GM12891 (cell line): ENCODE measurements around the gene HYAL4. TPM values are rescaled to one million over a fixed set of nuclear protein-coding genes. Genes with fewer than 3 reads are reported as not detected.

Experiments used
- DNase-seq: peaks from one replicate; pipeline ENCODE4 v3.0.0; 2011; ENCODE audit warnings: low spot score; ENCODE audit not compliant: insufficient read length
- FAIRE-seq: peaks from 2 replicates; lab custom pipeline; 2011; peaks lifted over from hg19 to GRCh38; lab: Jason Lieb, UNC
- PAX5 ChIP-seq: IDR thresholded peaks from 2 replicates; pipeline ENCODE4 v1.6.1; 2011; ENCODE audit warnings: low read length, moderate library complexity, mild to moderate bottlenecking; ENCODE audit not compliant: insufficient read depth, severe bottlenecking
- POLR2A ChIP-seq: IDR thresholded peaks from 2 replicates; pipeline ENCODE4 v1.6.1; 2011; ENCODE audit warnings: low read depth, low read length, control low read depth
- POLR2AphosphoS5 ChIP-seq: IDR thresholded peaks from 2 replicates; pipeline ENCODE4 v1.6.1; 2011; ENCODE audit warnings: low read depth, low read length, control low read depth
- POU2F2 ChIP-seq: IDR thresholded peaks from 2 replicates; pipeline ENCODE4 v1.6.1; 2011; ENCODE audit warnings: low read depth, mild to moderate bottlenecking, control low read depth, low read length, moderate library complexity
- SPI1 ChIP-seq: IDR thresholded peaks from 2 replicates; pipeline ENCODE4 v1.6.1; 2011; ENCODE audit warnings: low read depth, low read length, control low read depth
- TAF1 ChIP-seq: IDR thresholded peaks from 2 replicates; pipeline ENCODE4 v1.6.1; 2011; ENCODE audit warnings: low read depth, low read length, control low read depth
- polyA plus RNA-seq: library from polyadenylated mRNA; unstranded; fragments of >200 nt; gene quantifications from one replicate; pipeline ENCODE4 v1.2.1, GENCODE V29; 2012; ENCODE audit warnings: low read depth, missing spikeins, inconsistent platforms; ENCODE audit not compliant: missing spikeins

The HYAL4 gene, protein sequence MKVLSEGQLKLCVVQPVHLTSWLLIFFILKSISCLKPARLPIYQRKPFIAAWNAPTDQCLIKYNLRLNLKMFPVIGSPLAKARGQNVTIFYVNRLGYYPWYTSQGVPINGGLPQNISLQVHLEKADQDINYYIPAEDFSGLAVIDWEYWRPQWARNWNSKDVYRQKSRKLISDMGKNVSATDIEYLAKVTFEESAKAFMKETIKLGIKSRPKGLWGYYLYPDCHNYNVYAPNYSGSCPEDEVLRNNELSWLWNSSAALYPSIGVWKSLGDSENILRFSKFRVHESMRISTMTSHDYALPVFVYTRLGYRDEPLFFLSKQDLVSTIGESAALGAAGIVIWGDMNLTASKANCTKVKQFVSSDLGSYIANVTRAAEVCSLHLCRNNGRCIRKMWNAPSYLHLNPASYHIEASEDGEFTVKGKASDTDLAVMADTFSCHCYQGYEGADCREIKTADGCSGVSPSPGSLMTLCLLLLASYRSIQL
- 0.22 TPM for polyA plus RNA-seq

GRCh38 chr7:123844712-123845219, at the start of gene HYAL4:
Gene HYAL4 (plus strand): TSS chr7:123845169. CDS start chr7:123868274, 23,105 bp downstream.
- FAIRE-seq: no peak
- no peak for DNase-seq
- no peak for TF ChIP-seq SPI1
- no peak for TF ChIP-seq PAX5
- TF ChIP-seq POLR2AphosphoS5: no peak

- FAIRE-seq: no peak
- no peak for DNase-seq
- no peak for TF ChIP-seq SPI1
- TF ChIP-seq PAX5: no peak
- no peak for TF ChIP-seq POLR2AphosphoS5
- no peak for TF ChIP-seq POU2F2
- no peak for TF ChIP-seq POLR2A
- TF ChIP-seq TAF1: no peak
Observed at GRCh38 chr7:123795917-123796316, 49.1 kb upstream of the HYAL4 start.

DNA sequence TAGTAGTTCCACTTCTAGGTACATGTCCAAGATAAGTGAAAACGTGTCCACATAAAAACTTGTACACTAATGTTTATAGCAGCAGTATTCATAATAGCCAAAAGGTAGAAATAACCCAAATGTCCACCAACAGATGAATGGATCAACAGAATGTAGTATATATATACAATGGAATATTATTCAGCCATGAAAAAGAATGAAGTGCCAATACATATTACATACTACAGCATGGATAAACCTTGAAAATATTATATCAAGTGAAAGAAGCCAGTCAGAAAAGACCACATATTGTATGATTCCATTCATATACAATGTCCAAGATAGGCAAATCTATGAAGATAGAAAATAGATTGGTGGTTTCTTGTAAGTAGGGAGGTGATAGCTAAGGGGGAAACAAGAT, 48.4 kb upstream of the HYAL4 start:
- FAIRE-seq (no peak), DNase-seq (no peak)
- TF ChIP-seq SPI1: no peak
- TF ChIP-seq POLR2AphosphoS5: no peak
- no peak for TF ChIP-seq PAX5
- TF ChIP-seq TAF1: no peak
- TF ChIP-seq POU2F2: no peak
- no peak for TF ChIP-seq POLR2A

DNA sequence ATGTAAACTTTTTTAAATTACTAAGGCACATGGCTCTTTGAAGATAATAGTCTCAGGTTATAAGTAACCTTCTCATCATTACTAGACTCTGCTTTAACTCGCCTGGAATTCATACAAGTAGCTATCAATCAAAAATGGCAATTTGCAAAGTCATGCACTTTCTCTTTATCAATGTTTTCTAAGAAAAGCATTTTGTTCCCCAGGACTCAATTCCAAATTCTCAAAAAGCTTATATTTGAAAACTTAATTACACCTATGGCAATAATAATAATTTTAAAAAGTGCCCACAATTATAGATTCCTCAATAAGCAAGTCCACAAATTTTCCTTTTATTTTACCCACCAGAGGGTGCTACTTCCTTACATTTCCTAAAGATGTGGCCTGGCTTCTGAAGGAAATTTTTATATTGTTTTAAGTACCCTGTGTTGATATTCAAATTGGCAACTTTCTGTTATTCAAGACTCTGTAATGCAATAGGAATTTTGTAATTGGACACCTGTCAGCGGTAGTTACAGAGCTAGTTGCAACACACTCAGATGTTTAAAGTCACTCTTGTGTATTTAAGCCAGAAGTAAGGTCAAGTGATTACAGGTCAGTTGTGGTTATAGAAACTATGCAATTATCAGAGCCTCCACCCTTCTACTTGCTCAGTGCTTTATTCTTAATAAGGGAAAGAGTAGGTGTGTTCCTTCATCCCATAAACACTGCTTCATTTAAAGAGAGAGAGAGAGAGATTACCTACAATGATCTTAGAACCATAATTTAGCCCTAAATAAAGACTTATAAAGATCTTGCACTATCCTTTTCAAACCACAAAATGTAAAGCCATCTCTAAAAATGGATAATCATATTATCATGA, 47.1 kb upstream of the HYAL4 start:
- FAIRE-seq (no peak), DNase-seq (no peak)
- no peak for TF ChIP-seq TAF1
- no peak for TF ChIP-seq PAX5
- TF ChIP-seq POLR2A: no peak
- no peak for TF ChIP-seq POU2F2
- no peak for TF ChIP-seq POLR2AphosphoS5
- no peak for TF ChIP-seq SPI1

DNA sequence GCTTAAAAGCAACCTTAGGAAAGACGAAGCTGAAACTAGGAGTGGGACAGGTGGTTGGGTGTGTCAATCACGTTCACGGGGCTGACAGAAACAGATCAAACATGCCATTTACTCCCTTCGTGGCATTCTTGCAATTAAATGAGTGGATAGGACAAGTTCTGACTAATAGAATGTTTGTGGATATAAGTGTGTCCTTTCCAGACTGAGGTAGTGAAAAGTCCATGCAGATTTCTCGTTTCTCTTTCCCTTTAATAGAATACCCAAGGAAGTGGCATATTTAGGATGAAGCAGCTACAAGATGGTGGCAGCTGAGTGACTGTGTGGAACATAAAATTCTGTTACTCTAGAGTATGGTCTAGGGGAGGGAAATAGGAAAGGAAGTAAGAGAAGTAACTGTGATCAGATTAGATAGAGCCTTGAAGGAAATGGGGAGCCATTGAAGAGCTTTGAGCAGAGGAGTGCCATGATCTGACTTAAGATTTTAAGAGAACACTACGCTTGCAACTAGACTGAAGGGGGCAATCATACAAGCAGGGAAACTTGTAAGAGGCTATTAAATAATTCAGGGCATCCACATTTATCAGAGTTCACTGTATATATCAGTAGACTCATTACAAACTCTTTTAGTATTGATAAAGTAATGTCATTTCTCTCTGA, 46.3 kb upstream of the HYAL4 start:
- TF ChIP-seq PAX5: no peak
- no peak for TF ChIP-seq POLR2A
- no peak for TF ChIP-seq POLR2AphosphoS5
- no peak for TF ChIP-seq POU2F2
- TF ChIP-seq SPI1: no peak
- no peak for TF ChIP-seq TAF1
- FAIRE-seq (no peak), DNase-seq (no peak)

DNA sequence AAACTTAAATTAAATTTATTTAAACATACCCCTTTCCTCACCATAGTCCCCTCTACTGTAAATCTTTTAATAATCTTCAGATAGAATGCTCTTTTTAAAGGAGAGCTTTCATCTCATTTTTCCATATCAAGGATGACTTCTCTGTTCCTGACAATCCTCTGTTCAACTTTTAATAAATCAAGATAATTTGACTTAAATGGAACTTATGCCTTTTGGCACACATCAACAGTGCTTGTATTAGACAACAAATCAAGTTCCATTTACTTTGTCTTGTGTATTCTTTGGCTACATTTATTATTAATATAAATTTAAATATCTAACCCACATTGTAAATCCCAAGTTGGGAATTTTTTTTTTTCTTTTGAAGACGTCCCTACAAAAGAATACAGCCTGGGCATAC, 42.7 kb upstream of the HYAL4 start:
- DNase-seq (no peak), FAIRE-seq (no peak)
- TF ChIP-seq TAF1 (no peak), POLR2AphosphoS5 (no peak), POU2F2 (no peak), PAX5 (no peak), POLR2A (no peak), SPI1 (no peak)

DNA sequence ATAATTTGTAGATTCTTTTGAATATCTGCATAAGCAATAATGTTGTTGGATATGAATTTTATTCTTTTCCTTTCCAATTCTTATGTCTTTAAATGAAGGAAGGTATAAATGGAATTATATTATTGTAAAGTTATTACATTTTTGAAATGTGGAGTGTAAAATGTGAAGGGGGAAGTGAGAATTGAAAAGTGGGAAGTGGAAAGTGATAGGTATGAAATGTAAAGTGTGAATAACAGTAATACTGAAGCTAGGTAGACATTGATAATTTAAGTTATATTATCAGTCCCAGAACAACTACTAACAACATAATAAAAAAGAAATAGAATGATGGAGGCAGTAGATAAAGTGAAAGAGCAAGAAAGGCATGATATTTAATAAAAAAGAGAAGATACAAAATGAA, 39.7 kb upstream of the HYAL4 start:
- FAIRE-seq (no peak), DNase-seq (no peak)
- TF ChIP-seq TAF1: no peak
- peak; percentile 64 for TF ChIP-seq SPI1
- no peak for TF ChIP-seq POLR2AphosphoS5

GRCh38 chr7:123809471-123809870, 35.5 kb upstream of the HYAL4 start:
- FAIRE-seq (no peak), DNase-seq (no peak)
- TF ChIP-seq POLR2A (no peak), PAX5 (no peak), SPI1 (no peak), POU2F2 (no peak), POLR2AphosphoS5 (no peak), TAF1 (no peak)

DNA sequence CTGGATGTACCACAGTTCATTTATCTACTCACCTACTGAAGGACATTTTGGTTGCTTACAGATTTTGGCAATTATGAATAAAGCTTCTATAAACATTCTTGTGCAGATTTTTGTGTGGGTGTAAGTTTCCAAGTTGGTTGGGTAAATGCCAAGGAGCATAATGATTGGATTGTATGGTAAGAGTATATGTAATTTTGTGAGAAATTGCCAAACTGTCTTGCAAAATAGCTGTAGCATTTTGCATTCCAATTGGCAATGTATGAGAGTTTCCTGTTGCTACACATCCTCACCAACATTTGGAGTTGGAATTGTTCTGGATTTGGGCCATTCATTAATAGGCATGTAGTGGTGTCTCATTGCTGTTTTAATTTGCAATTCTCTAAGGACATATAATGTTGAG, 33.9 kb upstream of the HYAL4 start:
- FAIRE-seq (no peak), DNase-seq (no peak)
- TF ChIP-seq TAF1: no peak
- no peak for TF ChIP-seq POLR2A
- TF ChIP-seq PAX5: no peak
- no peak for TF ChIP-seq POLR2AphosphoS5
- TF ChIP-seq POU2F2: no peak

- no peak for FAIRE-seq
- no peak for TF ChIP-seq POLR2A
- no peak for TF ChIP-seq PAX5
- TF ChIP-seq POU2F2: no peak
- no peak for TF ChIP-seq POLR2AphosphoS5
- no peak for TF ChIP-seq TAF1
- TF ChIP-seq SPI1: no peak
- DNase-seq: no peak
Observed at GRCh38 chr7:123816916-123817315, 28.1 kb upstream of the HYAL4 start.
